Esophagus squamous epithelium (tissue), 4 donors: ENCODE results near the gene GALNTL6.

Experiments
- POLR2A ChIP-seq, 4 donors: fragments of 450-650 bp; IDR thresholded peaks; one replicate each; pipeline ENCODE4 v1.6.1; 2017; ENCODE audit warnings: antibody characterized with exemption in 4 of 4, mild to moderate bottlenecking in 4 of 4, moderate library complexity in 3 of 4
- TF ChIP-seq, protein P1 (sequence below), 6 experiments: fragments of 450-650 bp in 4 of 6; fragments of 200-600 bp in 2 of 6; sonication (generic) in 2 of 6; IDR thresholded peaks; one replicate each; pipeline ENCODE4 v1.5.1; 2016 to 2019; ENCODE audit warnings: antibody characterized with exemption in 6 of 6, mild to moderate bottlenecking in 4 of 6, moderate library complexity in 4 of 6

DNA sequence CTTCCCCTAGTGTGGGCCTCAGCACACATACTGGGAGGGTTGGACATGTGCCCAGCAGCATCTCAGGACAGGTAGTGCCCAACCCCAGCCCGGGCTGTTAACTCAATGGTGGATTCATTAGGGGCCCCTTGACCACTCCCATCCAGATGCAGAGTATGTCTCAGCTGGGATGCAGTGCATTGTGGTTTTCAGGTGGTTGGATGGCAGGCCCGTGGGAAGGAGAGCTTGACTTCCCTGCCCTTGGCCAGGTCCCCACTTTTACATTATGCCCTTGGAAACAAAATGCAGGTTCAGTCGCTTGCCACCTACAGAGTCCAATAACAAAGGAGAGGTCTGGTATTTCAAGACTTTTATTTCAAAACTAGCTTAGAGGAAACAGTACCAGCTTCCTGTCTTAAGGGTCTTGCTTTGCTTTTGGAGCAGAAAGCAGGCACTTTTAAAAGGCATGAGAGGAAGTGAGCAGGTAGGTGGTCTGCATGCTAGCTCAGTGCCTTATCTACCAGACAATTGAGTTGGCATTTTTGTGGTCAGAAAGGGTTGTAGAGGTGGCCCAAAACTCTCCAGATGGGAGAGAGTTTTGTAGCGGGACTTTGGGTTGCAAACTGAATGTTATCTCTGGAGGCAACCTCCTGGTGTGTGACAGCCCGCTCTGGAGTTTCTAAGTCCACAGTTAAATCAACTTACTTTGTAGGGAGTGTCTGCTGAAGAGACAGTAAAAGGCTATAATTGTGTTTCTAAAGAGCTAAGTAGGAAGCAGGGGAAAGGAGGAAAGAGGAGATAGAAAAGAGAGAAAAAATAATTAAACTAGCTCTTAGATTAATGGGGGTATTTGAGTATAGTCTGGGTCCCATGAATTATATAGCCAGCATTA, 171.0 kb downstream of the GALNTL6 start:
- TF ChIP-seq POLR2A (IDR thresholded peaks at IDR 0.05) = no peak
- TF ChIP-seq, protein P1, sequence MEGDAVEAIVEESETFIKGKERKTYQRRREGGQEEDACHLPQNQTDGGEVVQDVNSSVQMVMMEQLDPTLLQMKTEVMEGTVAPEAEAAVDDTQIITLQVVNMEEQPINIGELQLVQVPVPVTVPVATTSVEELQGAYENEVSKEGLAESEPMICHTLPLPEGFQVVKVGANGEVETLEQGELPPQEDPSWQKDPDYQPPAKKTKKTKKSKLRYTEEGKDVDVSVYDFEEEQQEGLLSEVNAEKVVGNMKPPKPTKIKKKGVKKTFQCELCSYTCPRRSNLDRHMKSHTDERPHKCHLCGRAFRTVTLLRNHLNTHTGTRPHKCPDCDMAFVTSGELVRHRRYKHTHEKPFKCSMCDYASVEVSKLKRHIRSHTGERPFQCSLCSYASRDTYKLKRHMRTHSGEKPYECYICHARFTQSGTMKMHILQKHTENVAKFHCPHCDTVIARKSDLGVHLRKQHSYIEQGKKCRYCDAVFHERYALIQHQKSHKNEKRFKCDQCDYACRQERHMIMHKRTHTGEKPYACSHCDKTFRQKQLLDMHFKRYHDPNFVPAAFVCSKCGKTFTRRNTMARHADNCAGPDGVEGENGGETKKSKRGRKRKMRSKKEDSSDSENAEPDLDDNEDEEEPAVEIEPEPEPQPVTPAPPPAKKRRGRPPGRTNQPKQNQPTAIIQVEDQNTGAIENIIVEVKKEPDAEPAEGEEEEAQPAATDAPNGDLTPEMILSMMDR (IDR thresholded peaks at IDR 0.05) = no peak
